GM12878 (cell line): ENCODE results near the gene C19orf33. TPM values are rescaled to one million over a fixed set of nuclear protein-coding genes. Genes with fewer than 3 reads are reported as not detected.

ENCODE experiments used
- ATAC-seq: fragments of 200-7000 bp; cut with Tn5 transposase; 3 replicates; pipeline ENCODE4 v1.9.1; 2020; ENCODE audit warnings: mild to moderate bottlenecking, moderate library complexity
- BruUV-seq: library from RNA; stranded (reverse); fragments of 400-500 nt; replicated peaks from 2 replicates; lab custom pipeline; 2021; lab: Mats Ljungman, UMichigan
- CTCF ChIA-PET: fragments of 300-600 bp; sonication (Branson Sonifier 250); formaldehyde crosslinking; extraction: SDS; loops from one replicate; lab custom pipeline; 2021; ENCODE audit warnings: inconsistent platforms; lab: Yijun Ruan, JAX
- POLR2A ChIA-PET: fragments of 350-600 bp; formaldehyde crosslinking; extraction: SDS; loops from one replicate; lab custom pipeline; 2021; ENCODE audit warnings: inconsistent platforms; lab: Charles Lee
- RAD21 ChIA-PET: fragments of 300-600 bp; sonication (Branson Sonifier 250); formaldehyde crosslinking; loops from one replicate; lab custom pipeline; 2023; ENCODE audit warnings: antibody characterized with exemption; ENCODE audit not compliant: unreplicated experiment; lab: Charles Lee
- SMC1A ChIA-PET: fragments of 300-600 bp; sonication (Branson Sonifier 250); formaldehyde crosslinking; loops from one replicate; lab custom pipeline; 2023; ENCODE audit not compliant: unreplicated experiment, uncharacterized antibody; lab: Charles Lee
- DNase-seq: peaks from one replicate; pipeline ENCODE4 v3.0.0-alpha.2; 2011; ENCODE audit warnings: low read depth, low spot score
- FAIRE-seq: peaks from 3 replicates; lab custom pipeline; 2011; peaks lifted over from hg19 to GRCh38; lab: Jason Lieb, UNC
- H2AFZ ChIP-seq: 2 replicates; pipeline ENCODE4 v1.6.0; 2011; ENCODE audit warnings: low read depth, low read length, control low read depth; ENCODE audit not compliant: control insufficient read depth
- H3K27ac ChIP-seq: 2 replicates; pipeline ENCODE4 v1.5.1; 2011; ENCODE audit warnings: control low read depth; ENCODE audit not compliant: control insufficient read depth, insufficient read depth
- H3K27me3 ChIP-seq, 2 experiments: replicated peaks in 1 of 2; 2 replicates each; pipeline versions ENCODE4 v1.6.0 to v1.6.1; 2011; ENCODE audit warnings: low read length in 1 of 2; ENCODE audit not compliant: control insufficient read depth in 2 of 2, insufficient read depth in 2 of 2
- H3K36me3 ChIP-seq, 2 experiments: 2 replicates each; pipeline ENCODE4 v1.5.1; 2011; ENCODE audit warnings: low read length in 1 of 2; ENCODE audit not compliant: control insufficient read depth in 2 of 2, insufficient read depth in 2 of 2
- H3K4me1 ChIP-seq: 2 replicates; pipeline ENCODE4 v1.6.1; 2011; ENCODE audit warnings: mild to moderate bottlenecking, low read length, moderate library complexity, mixed read lengths; ENCODE audit not compliant: control insufficient read depth, insufficient read depth
- H3K4me2 ChIP-seq: 2 replicates; pipeline ENCODE4 v1.6.0; 2011; ENCODE audit warnings: control low read depth; ENCODE audit not compliant: control insufficient read depth, insufficient read depth
- H3K4me3 ChIP-seq: fragments of 200-600 bp; sonication (generic); 2 replicates; pipeline ENCODE4 v1.5.1; 2016
- H3K79me2 ChIP-seq: 2 replicates; pipeline ENCODE4 v1.6.0; 2011; ENCODE audit warnings: low read length; ENCODE audit not compliant: control insufficient read depth, insufficient read depth
- H3K9ac ChIP-seq: 2 replicates; pipeline ENCODE4 v1.8.0; 2011; ENCODE audit warnings: low read length, control low read depth, mixed read lengths; ENCODE audit not compliant: control insufficient read depth, insufficient read depth
- H3K9me3 ChIP-seq: replicated peaks from 3 replicates; pipeline ENCODE4 v1.5.1; 2011; ENCODE audit warnings: mild to moderate bottlenecking, low read length; ENCODE audit not compliant: control insufficient read depth, insufficient read depth
- H4K20me1 ChIP-seq: 2 replicates; pipeline ENCODE4 v1.6.0; 2011; ENCODE audit not compliant: control insufficient read depth, insufficient read depth
- KLF5 ChIP-seq: fragments of 450-650 bp; IDR thresholded peaks from 2 replicates; pipeline ENCODE4 v1.6.1; 2014; ENCODE audit warnings: mild to moderate bottlenecking; ENCODE audit not compliant: partially characterized antibody
- MXI1 ChIP-seq: fragments of 150-350 bp; IDR thresholded peaks from 2 replicates; pipeline ENCODE4 v1.6.1; 2011; ENCODE audit warnings: low read depth, mild to moderate bottlenecking, inconsistent platforms, low read length, improper control_type of control experiment
- SMAD5 ChIP-seq: IDR thresholded peaks from 2 replicates; pipeline ENCODE4 v1.6.1; 2016; ENCODE audit warnings: antibody characterized with exemption, low read depth
- STAT3 ChIP-seq: IDR thresholded peaks from 2 replicates; pipeline ENCODE4 v1.6.1; 2011; ENCODE audit warnings: low read depth, low read length, improper control_type of control experiment
- TAF1 ChIP-seq: IDR thresholded peaks from 2 replicates; pipeline ENCODE4 v1.6.1; 2011; ENCODE audit warnings: mild to moderate bottlenecking, low read depth, low read length, borderline replicate concordance
- ZNF24 ChIP-seq: fragments of 450-650 bp; IDR thresholded peaks from 2 replicates; pipeline ENCODE4 v1.6.1; 2017; ENCODE audit warnings: antibody characterized with exemption, mild to moderate bottlenecking
- ZNF622 ChIP-seq: fragments of 450-650 bp; IDR thresholded peaks from 2 replicates; pipeline ENCODE4 v1.6.1; 2017; ENCODE audit warnings: mild to moderate bottlenecking, inconsistent platforms
- ZZZ3 ChIP-seq: IDR thresholded peaks from 2 replicates; pipeline ENCODE4 v1.6.1; 2011; ENCODE audit warnings: low read depth; ENCODE audit not compliant: control insufficient read depth, insufficient read length
- WGBS: methylation state at CpG from one replicate; pipeline ENCODE4 v1.1.6; 2016; ENCODE audit warnings: low lambda C conversion rate; ENCODE audit not compliant: insufficient replicate concordance, insufficient coverage; ENCODE audit errors: missing lambda C conversion rate; 5-methylcytosine and 5-hydroxymethylcytosine counted together
- in situ Hi-C: fragments of 300-500 bp; cut with MboI; formaldehyde crosslinking; loops from 9 replicates; pipeline ENCODE4 v1.14.3; 2018; ENCODE audit warnings: mixed read lengths
- intact Hi-C: fragments of 100-400 bp; cut with micrococcal nuclease; formaldehyde crosslinking; loops from one replicate; pipeline ENCODE4 v1.14.2; 2022; ENCODE audit not compliant: unreplicated experiment
- polyA plus RNA-seq, 11 experiments: library from polyadenylated mRNA; depleted of rRNA in 4 of 11; unstranded in 6 of 11; stranded (reverse) in 5 of 11; fragments of >200 nt; fragmentation: Nextera tagmentation in 4 of 11; fragmentation: Illumina TruSeq in 1 of 11; extraction: Ambion mirVana in 4 of 11; extraction: Trizol in 1 of 11; gene quantifications; 1 replicate in 1 of 11; 2 replicates in 10 of 11; pipeline versions ENCODE4 v1.2.1 to v1.2.3, GENCODE V29; 2011 to 2016; ENCODE audit warnings: inconsistent platforms in 2 of 11, missing spikeins in 2 of 11, low read depth in 1 of 11
- total RNA-seq, 4 experiments: library from RNA; depleted of rRNA in 3 of 4; stranded (reverse); fragments of >200 nt in 3 of 4; fragmentation: Illumina TruSeq in 1 of 4; extraction: Trizol in 1 of 4; gene quantifications; 2 replicates each; pipeline versions ENCODE4 v1.2.1 to v1.2.3, GENCODE V29; 2013 to 2021
- TF ChIP-seq, protein P1 (sequence below): IDR thresholded peaks from 2 replicates; pipeline ENCODE4 v1.6.1; 2012; ENCODE audit warnings: low read depth, low read length, improper control_type of control experiment

Gene C19orf33
- total and polyA plus RNA-seq, 10 of the 15 experiments (the other 5 are each of a cell fraction or from before 2014, with no cell fraction given), result 0.28 to 0.45 TPM; not detected in 8

- H3K4me1 ChIP-seq, result no peaks in the 10 kb centered on the region
- FAIRE-seq (no peak), DNase-seq (no peak)
- POLR2A ChIA-PET, result no interaction called here
- no peaks in the 10 kb centered on the region for H4K20me1 ChIP-seq
- no peak overlapping the region for H3K27ac ChIP-seq
- peaks cover 0 to 11% of the 10 kb centered on the region in 2 experiments; a peak in 3 of 4 replicates for H3K36me3 ChIP-seq
- no peaks in the 10 kb centered on the region for H3K79me2 ChIP-seq
- no peak overlapping the region for H3K9ac ChIP-seq
- intact Hi-C loops (no loop called here), in situ Hi-C loops (no loop called here)
- WGBS, result 89% methylated on average over 22 of the region's 27 CpGs
- RAD21 ChIA-PET, result no interaction called here
- H3K4me3 ChIP-seq, result no peak overlapping the region
- no TSS peak for BruUV-seq
- no peak overlapping the region for H2AFZ ChIP-seq
- TF ChIP-seq ZNF24 (no peak), MXI1 (no peak), ZZZ3 (no peak), ZNF622 (no peak), STAT3 (no peak), TAF1 (no peak), SMAD5 (no peak), KLF5 (no peak)
- TF ChIP-seq, protein P1, sequence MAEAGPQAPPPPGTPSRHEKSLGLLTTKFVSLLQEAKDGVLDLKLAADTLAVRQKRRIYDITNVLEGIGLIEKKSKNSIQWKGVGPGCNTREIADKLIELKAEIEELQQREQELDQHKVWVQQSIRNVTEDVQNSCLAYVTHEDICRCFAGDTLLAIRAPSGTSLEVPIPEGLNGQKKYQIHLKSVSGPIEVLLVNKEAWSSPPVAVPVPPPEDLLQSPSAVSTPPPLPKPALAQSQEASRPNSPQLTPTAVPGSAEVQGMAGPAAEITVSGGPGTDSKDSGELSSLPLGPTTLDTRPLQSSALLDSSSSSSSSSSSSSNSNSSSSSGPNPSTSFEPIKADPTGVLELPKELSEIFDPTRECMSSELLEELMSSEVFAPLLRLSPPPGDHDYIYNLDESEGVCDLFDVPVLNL, result no peak
- TF ChIP-seq, all 136 proteins: peak for 0
- no peaks in the 10 kb centered on the region for H3K27me3 ChIP-seq
- CTCF ChIA-PET, result interaction anchor here (0.7 kb wide), 1 partner anchor 234 kb away, joined by 3 read pairs; no protein-coding TSS in a partner anchor
- no peak for ATAC-seq
- H3K9me3 ChIP-seq, result no peaks in the 10 kb centered on the region
- SMC1A ChIA-PET, result no interaction called here
- H3K4me2 ChIP-seq, result no peak overlapping the region
Observed at GRCh38 chr19:38304352-38304865, 358 bp downstream of the C19orf33 start.
